ENCODE results near the gene METTL24.

DNA sequence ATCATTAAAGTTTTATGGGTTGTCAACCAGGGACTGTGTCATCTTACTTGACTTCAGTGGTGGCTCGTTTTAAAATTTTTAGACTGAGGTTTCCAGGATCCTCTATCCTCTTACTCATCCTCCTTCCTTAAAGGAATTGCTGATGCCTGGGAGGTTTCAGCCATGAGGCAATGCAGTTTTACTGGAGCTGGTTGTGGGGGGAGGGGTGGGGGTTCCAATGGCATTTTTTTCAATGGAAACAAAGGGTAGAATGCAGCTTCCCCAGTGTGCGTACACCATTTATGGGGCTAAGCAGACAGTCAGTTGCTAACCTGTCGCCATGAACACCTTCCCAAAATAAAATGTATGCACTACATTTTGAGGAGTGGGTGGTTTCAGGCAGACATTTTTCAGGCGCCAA lies 88.0 kb downstream of the METTL24 start:
- TF ChIP-seq, protein P1, sequence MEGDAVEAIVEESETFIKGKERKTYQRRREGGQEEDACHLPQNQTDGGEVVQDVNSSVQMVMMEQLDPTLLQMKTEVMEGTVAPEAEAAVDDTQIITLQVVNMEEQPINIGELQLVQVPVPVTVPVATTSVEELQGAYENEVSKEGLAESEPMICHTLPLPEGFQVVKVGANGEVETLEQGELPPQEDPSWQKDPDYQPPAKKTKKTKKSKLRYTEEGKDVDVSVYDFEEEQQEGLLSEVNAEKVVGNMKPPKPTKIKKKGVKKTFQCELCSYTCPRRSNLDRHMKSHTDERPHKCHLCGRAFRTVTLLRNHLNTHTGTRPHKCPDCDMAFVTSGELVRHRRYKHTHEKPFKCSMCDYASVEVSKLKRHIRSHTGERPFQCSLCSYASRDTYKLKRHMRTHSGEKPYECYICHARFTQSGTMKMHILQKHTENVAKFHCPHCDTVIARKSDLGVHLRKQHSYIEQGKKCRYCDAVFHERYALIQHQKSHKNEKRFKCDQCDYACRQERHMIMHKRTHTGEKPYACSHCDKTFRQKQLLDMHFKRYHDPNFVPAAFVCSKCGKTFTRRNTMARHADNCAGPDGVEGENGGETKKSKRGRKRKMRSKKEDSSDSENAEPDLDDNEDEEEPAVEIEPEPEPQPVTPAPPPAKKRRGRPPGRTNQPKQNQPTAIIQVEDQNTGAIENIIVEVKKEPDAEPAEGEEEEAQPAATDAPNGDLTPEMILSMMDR (conservative IDR thresholded peaks at IDR 0.05 in 1 of 2, IDR thresholded peaks at IDR 0.05 in 1 of 2; ENCODE audit: extremely low read depth in 1 of 2, insufficient read depth in 1 of 2, low read depth in 1 of 2, low read length in 2 of 2), result no peak
- TF ChIP-seq EZH2 (IDR thresholded peaks at IDR 0.05; ENCODE audit: borderline replicate concordance, low read length), result no peak

Measured in mammary epithelial cell (primary cell).